Measurements from ENCODE around the gene EPHA8. TPM values are rescaled to one million over a fixed set of nuclear protein-coding genes. Genes with fewer than 3 reads are reported as not detected.

The EPHA8 gene
- total and polyA plus RNA-seq, 2 donors = not detected

GRCh38 chr1:22582661-22583635 lies 19.7 kb downstream of the EPHA8 start:
- DNase-seq (ENCODE audit: extremely low spot score) = no peak
- Histone ChIP-seq H3K4me1 (ENCODE audit: insufficient read depth) (no peaks in the 10 kb centered on the region), H3K4me3 (ENCODE audit: low read depth, low read length) (no peak overlapping the region), H3K36me3 (ENCODE audit: insufficient read depth) (no peaks in the 10 kb centered on the region), H3K27ac (ENCODE audit: low read depth) (no peak overlapping the region)
- WGBS = 66% methylated on average over 29 of the region's 29 CpGs

GRCh38 chr1:22584001-22584562 lies 20.8 kb downstream of the EPHA8 start:
- no peaks in the 10 kb centered on the region for H3K36me3 ChIP-seq (ENCODE audit: insufficient read depth)
- no peak overlapping the region for H3K4me3 ChIP-seq (ENCODE audit: low read depth, low read length)
- no peaks in the 10 kb centered on the region for H3K4me1 ChIP-seq (ENCODE audit: insufficient read depth)
- no peak overlapping the region for H3K27ac ChIP-seq (ENCODE audit: low read depth)
- no peak for DNase-seq (ENCODE audit: extremely low spot score)
- WGBS = 78% methylated on average over 10 of the region's 10 CpGs

- no peaks in the 10 kb centered on the region for H3K4me1 ChIP-seq (ENCODE audit: insufficient read depth)
- 84% methylated on average over 9 of the region's 9 CpGs for WGBS
Measured at GRCh38 chr1:22584970-22585369, 21.7 kb downstream of the EPHA8 start.

GRCh38 chr1:22585471-22585870 lies 22.2 kb downstream of the EPHA8 start:
- Histone ChIP-seq H3K27ac (ENCODE audit: low read depth) (no peak overlapping the region), H3K36me3 (ENCODE audit: insufficient read depth) (no peaks in the 10 kb centered on the region), H3K4me1 (ENCODE audit: insufficient read depth) (no peaks in the 10 kb centered on the region), H3K4me3 (ENCODE audit: low read depth, low read length) (no peak overlapping the region)
- 80% methylated on average over 4 of the region's 4 CpGs for WGBS
- DNase-seq (ENCODE audit: extremely low spot score) = no peak

More at GRCh38 chr1:22584970-22585369, 21.7 kb downstream of the EPHA8 start:
- DNase-seq (ENCODE audit: extremely low spot score) = no peak
- H3K27ac ChIP-seq (ENCODE audit: low read depth) = no peak overlapping the region
- no peaks in the 10 kb centered on the region for H3K36me3 ChIP-seq (ENCODE audit: insufficient read depth)
- no peak overlapping the region for H3K4me3 ChIP-seq (ENCODE audit: low read depth, low read length)

GRCh38 chr1:22586356-22587130 lies 23.3 kb downstream of the EPHA8 start:
- Histone ChIP-seq H3K36me3 (ENCODE audit: insufficient read depth) (no peaks in the 10 kb centered on the region), H3K4me1 (ENCODE audit: insufficient read depth) (no peaks in the 10 kb centered on the region), H3K27ac (ENCODE audit: low read depth) (no peak overlapping the region), H3K4me3 (ENCODE audit: low read depth, low read length) (no peak overlapping the region)
- 89% methylated on average over 19 of the region's 19 CpGs for WGBS
- no peak for DNase-seq (ENCODE audit: extremely low spot score)

- Histone ChIP-seq H3K4me3 (ENCODE audit: low read depth, low read length) (no peak overlapping the region), H3K27ac (ENCODE audit: low read depth) (no peak overlapping the region), H3K4me1 (ENCODE audit: insufficient read depth) (no peaks in the 10 kb centered on the region), H3K36me3 (ENCODE audit: insufficient read depth) (no peaks in the 10 kb centered on the region)
- 77% methylated on average over 7 of the region's 7 CpGs for WGBS
- DNase-seq (ENCODE audit: extremely low spot score) = no peak
Measured at GRCh38 chr1:22587247-22587646, 24.0 kb downstream of the EPHA8 start.

- Histone ChIP-seq H3K4me1 (ENCODE audit: insufficient read depth) (no peaks in the 10 kb centered on the region), H3K27ac (ENCODE audit: low read depth) (no peak overlapping the region), H3K4me3 (ENCODE audit: low read depth, low read length) (no peak overlapping the region), H3K36me3 (ENCODE audit: insufficient read depth) (no peaks in the 10 kb centered on the region)
- no peak for DNase-seq (ENCODE audit: extremely low spot score)
- 83% methylated on average over 24 of the region's 24 CpGs for WGBS
Measured at GRCh38 chr1:22588899-22589422, 25.7 kb downstream of the EPHA8 start.

GRCh38 chr1:22591576-22591975 lies 28.3 kb downstream of the EPHA8 start:
- 69% methylated on average over 8 of the region's 8 CpGs for WGBS
- no peak for DNase-seq (ENCODE audit: extremely low spot score)
- Histone ChIP-seq H3K4me3 (ENCODE audit: low read depth, low read length) (no peak overlapping the region), H3K27ac (ENCODE audit: low read depth) (no peak overlapping the region), H3K4me1 (ENCODE audit: insufficient read depth) (no peaks in the 10 kb centered on the region), H3K36me3 (ENCODE audit: insufficient read depth) (no peaks in the 10 kb centered on the region)

GRCh38 chr1:22592051-22592450 lies 28.8 kb downstream of the EPHA8 start:
- H3K4me1 ChIP-seq (ENCODE audit: insufficient read depth) = no peaks in the 10 kb centered on the region
- 73% methylated on average over 9 of the region's 9 CpGs for WGBS
- H3K27ac ChIP-seq (ENCODE audit: low read depth) = no peak overlapping the region
- H3K4me3 ChIP-seq (ENCODE audit: low read depth, low read length) = no peak overlapping the region
- H3K36me3 ChIP-seq (ENCODE audit: insufficient read depth) = no peaks in the 10 kb centered on the region
- no peak for DNase-seq (ENCODE audit: extremely low spot score)

GRCh38 chr1:22592919-22593790 lies 29.9 kb downstream of the EPHA8 start:
- H3K27ac ChIP-seq (ENCODE audit: low read depth) = no peak overlapping the region
- H3K4me1 ChIP-seq (ENCODE audit: insufficient read depth) = no peaks in the 10 kb centered on the region
- no peak overlapping the region for H3K4me3 ChIP-seq (ENCODE audit: low read depth, low read length)
- no peak for DNase-seq (ENCODE audit: extremely low spot score)
- 51% methylated on average over 38 of the region's 38 CpGs for WGBS
- no peaks in the 10 kb centered on the region for H3K36me3 ChIP-seq (ENCODE audit: insufficient read depth)

GRCh38 chr1:22594396-22594795 lies 31.1 kb downstream of the EPHA8 start:
- Histone ChIP-seq H3K4me1 (ENCODE audit: insufficient read depth) (no peaks in the 10 kb centered on the region), H3K4me3 (ENCODE audit: low read depth, low read length) (no peak overlapping the region), H3K27ac (ENCODE audit: low read depth) (no peak overlapping the region), H3K36me3 (ENCODE audit: insufficient read depth) (no peaks in the 10 kb centered on the region)
- no peak for DNase-seq (ENCODE audit: extremely low spot score)
- 77% methylated on average over 10 of the region's 10 CpGs for WGBS

GRCh38 chr1:22595108-22595507 lies 31.8 kb downstream of the EPHA8 start:
- Histone ChIP-seq H3K4me3 (ENCODE audit: low read depth, low read length) (no peak overlapping the region), H3K4me1 (ENCODE audit: insufficient read depth) (no peaks in the 10 kb centered on the region), H3K36me3 (ENCODE audit: insufficient read depth) (no peaks in the 10 kb centered on the region), H3K27ac (ENCODE audit: low read depth) (no peak overlapping the region)
- WGBS = 73% methylated on average over 7 of the region's 7 CpGs
- no peak for DNase-seq (ENCODE audit: extremely low spot score)

All from urinary bladder (tissue), 4 donors.